ENCODE data around the gene ZC3H10.
"Not testable (repeated sequence)": the region's sequence is repeated elsewhere in the genome, so short reads cannot be mapped to it uniquely, and the experiment has no call there.

ZC3H10 gene

GRCh38 chr12:56145217-56145616 is 27.2 kb downstream of the ZC3H10 start:
- no peak for DNase-seq
- intact Hi-C loops (cut with DNase I) = no loop called here

GRCh38 chr12:56146492-56147460 is 28.7 kb downstream of the ZC3H10 start:
- intact Hi-C loops (cut with DNase I) = no loop called here

GRCh38 chr12:56150563-56150962 is 32.5 kb downstream of the ZC3H10 start:
- DNase-seq = no peak
- intact Hi-C loops (cut with DNase I) = loop anchor here (5.0 kb wide), 1 partner anchor 33 kb away; the partner anchor contains the start of genes RPL41 and ZC3H10

More at GRCh38 chr12:56146492-56147460, 28.7 kb downstream of the ZC3H10 start:
- DNase-seq = no peak

- peak in 41 of 42 donors; percentile 15 to 74 (median 52) for DNase-seq
- intact Hi-C loops (cut with DNase I) = loop anchor here (5.0 kb wide), 1 partner anchor 34 kb away; the partner anchor contains the start of genes RPL41 and ZC3H10
Observed at GRCh38 chr12:56151672-56152131, 33.6 kb downstream of the ZC3H10 start.

- DNase-seq = peak; percentile 87 to 98 (median 94)
- intact Hi-C loops (cut with DNase I) = loop anchor here (5.0 kb wide), 1 partner anchor 35 kb away; the partner anchor contains the start of genes RPL41 and ZC3H10
Observed at GRCh38 chr12:56152132-56152755, 34.2 kb downstream of the ZC3H10 start, which contains the start of gene MYL6B. Gene MYL6B (plus strand): TSS chr12:56152587. CDS start chr12:56153919, 1,332 bp downstream.

GRCh38 chr12:56152756-56153677 is 35.0 kb downstream of the ZC3H10 start:
- intact Hi-C loops (cut with DNase I) = loop anchor here (5.0 kb wide), 1 partner anchor 36 kb away; the partner anchor contains the start of genes RPL41 and ZC3H10
- DNase-seq = peak in 4 of 42 donors; percentile 20 to 39 (median 34)

- no peak for DNase-seq
- intact Hi-C loops (cut with DNase I) = loop anchor here (5.0 kb wide), 1 partner anchor 36 kb away; the partner anchor contains the start of genes RPL41 and ZC3H10
Observed at GRCh38 chr12:56153678-56154065, 35.6 kb downstream of the ZC3H10 start.

GRCh38 chr12:56154246-56154771 is 36.2 kb downstream of the ZC3H10 start:
- intact Hi-C loops (cut with DNase I) = loop anchor here (5.0 kb wide), 1 partner anchor 37 kb away; the partner anchor contains the start of genes RPL41 and ZC3H10
- no peak for DNase-seq

GRCh38 chr12:56154818-56155217 is 36.8 kb downstream of the ZC3H10 start:
- intact Hi-C loops (cut with DNase I) = loop anchor here (5.0 kb wide), 1 partner anchor 38 kb away; the partner anchor contains the start of genes RPL41 and ZC3H10
- no peak for DNase-seq

- intact Hi-C loops (cut with DNase I) = no loop called here
- no peak for DNase-seq
Observed at GRCh38 chr12:56155256-56155845, 37.3 kb downstream of the ZC3H10 start.

- DNase-seq; intact Hi-C loops (cut with DNase I): not testable (repeated sequence)
Observed at GRCh38 chr12:56156464-56157200, 38.6 kb downstream of the ZC3H10 start.

- DNase-seq = peak; percentile 37 to 86 (median 65)
- intact Hi-C loops (cut with DNase I) = no loop called here
Observed at GRCh38 chr12:56157201-56158028, 39.3 kb downstream of the ZC3H10 start.

GRCh38 chr12:56158029-56158925 is 40.2 kb downstream of the ZC3H10 start, which contains the start of gene MYL6:
Gene MYL6 (plus strand): TSS chr12:56158359. CDS start chr12:56158402, 43 bp downstream.
- peak; percentile 91 to 100 (median 98) for DNase-seq
- intact Hi-C loops (cut with DNase I) = no loop called here

- peak; percentile 23 to 77 (median 52) for DNase-seq
- intact Hi-C loops (cut with DNase I) = no loop called here
Observed at GRCh38 chr12:56158926-56159461, 40.9 kb downstream of the ZC3H10 start.

Data from head of caudate nucleus (tissue), 42 donors.